ENCODE measurements around the gene KLHDC3. TPM values are rescaled to one million over a fixed set of nuclear protein-coding genes. Genes with fewer than 3 reads are reported as not detected.
"Not testable (repeated sequence)": the region's sequence is repeated elsewhere in the genome, so short reads cannot be mapped to it uniquely, and the experiment has no call there.

Gene KLHDC3
- total and polyA plus RNA-seq, 2 of the 13 experiments (the other 11 are each of a cell fraction or from before 2014, with no cell fraction given): 78.3 to 91.5 TPM

DNA sequence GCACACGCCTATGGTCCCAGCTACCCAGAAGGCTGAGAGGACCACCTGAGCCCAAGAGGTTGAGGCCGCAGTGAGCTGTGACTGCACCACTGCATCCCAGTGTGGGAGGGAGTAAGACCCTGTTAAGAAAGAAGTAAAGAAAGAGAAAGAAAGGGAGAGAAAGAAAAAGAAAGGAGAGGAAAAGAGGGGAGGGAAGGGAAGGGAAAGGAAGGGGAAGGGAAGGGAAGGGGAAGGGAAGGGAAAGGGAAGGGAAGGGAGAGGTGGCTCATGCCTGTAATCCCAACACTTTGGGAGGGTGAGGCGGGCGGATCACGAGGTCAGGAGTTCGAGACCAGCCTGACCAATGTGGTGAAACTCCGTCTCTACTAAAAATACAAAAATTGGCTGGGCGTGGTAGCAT is 27.4 kb downstream of the KLHDC3 start:
- in situ Hi-C loops (cut with HindIII; ENCODE audit: extremely low pct_ligation_motif_present, low pct_unique_long_range_greater_than_20kb); H3K27ac ChIP-seq (ENCODE audit: extremely low read length, insufficient read depth, low read length); H2AFZ ChIP-seq (ENCODE audit: low read length); H3K79me2 ChIP-seq (ENCODE audit: insufficient read depth, low read length); intact Hi-C loops (cut with micrococcal nuclease; ENCODE audit: unreplicated experiment); H3K27me3 ChIP-seq (ENCODE audit: control insufficient read depth in 1 of 2, insufficient read depth in 2 of 2, low read length in 2 of 2); H3K4me2 ChIP-seq (ENCODE audit: low read depth, low read length); H3K4me1 ChIP-seq (ENCODE audit: insufficient read depth, low read length); DNase-seq (ENCODE audit: low spot score); H3K4me3 ChIP-seq (replicated peaks in 1 of 3; ENCODE audit: insufficient read depth in 1 of 3, low read depth in 2 of 3, low read length in 3 of 3); ATAC-seq; H3K9me3 ChIP-seq (ENCODE audit: low read length); CTCF ChIA-PET (ENCODE audit: low intra/inter-chr PET ratio, low total read pairs); FAIRE-seq; BruUV-seq (replicated peaks); H3K9ac ChIP-seq (ENCODE audit: insufficient read depth, low read depth, low read length); H4K20me1 ChIP-seq (ENCODE audit: insufficient read depth, low read length): not testable (repeated sequence)
- WGBS (ENCODE audit: low lambda C conversion rate): 97% methylated on average over 8 of the region's 8 CpGs
- POLR2A ChIA-PET: interaction anchor here (1.4 kb wide), 1 partner anchor 12 kb away, joined by 4 read pairs; the partner anchor contains the start of gene CUL7
- peaks cover 53 to 82% of the 10 kb centered on the region in 2 experiments for H3K36me3 ChIP-seq (replicated peaks in 1 of 2; ENCODE audit: control insufficient read depth in 1 of 2, insufficient read depth in 2 of 2, low read length in 2 of 2)
- TF ChIP-seq HNRNPK (IDR thresholded peaks at IDR 0.05; ENCODE audit: low read depth, low read length, poor library complexity, severe bottlenecking): peak; percentile 15

DNA sequence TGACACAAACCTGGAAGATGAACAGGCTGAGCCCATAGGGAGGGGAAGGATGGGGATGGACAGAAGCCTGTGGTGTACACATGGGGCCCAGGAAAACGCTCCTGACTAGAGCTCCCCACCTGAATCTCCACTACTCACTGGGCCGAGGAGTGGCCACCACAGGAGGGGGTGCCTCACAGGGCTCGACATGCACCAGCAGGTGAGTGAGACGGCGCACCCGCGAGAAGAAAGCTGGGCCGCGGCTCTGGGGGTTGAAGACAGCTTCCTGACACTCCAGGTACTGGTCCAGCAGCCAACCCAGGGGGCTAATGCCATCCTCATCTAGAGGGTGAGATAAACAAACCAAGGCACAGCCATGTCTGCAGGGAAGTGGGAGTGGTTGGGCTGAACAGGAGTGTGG is 29.3 kb downstream of the KLHDC3 start:
- Histone ChIP-seq H3K4me2 (ENCODE audit: low read depth, low read length) (no peak overlapping the region), H3K4me1 (ENCODE audit: insufficient read depth, low read length) (no peaks in the 10 kb centered on the region), H3K36me3 (replicated peaks in 1 of 2; ENCODE audit: control insufficient read depth in 1 of 2, insufficient read depth in 2 of 2, low read length in 2 of 2) (peaks cover 51 to 81% of the 10 kb centered on the region in 2 experiments), H3K27ac (ENCODE audit: extremely low read length, insufficient read depth, low read length) (no peak overlapping the region), H3K9ac (ENCODE audit: insufficient read depth, low read depth, low read length) (no peak overlapping the region), H3K27me3 (ENCODE audit: control insufficient read depth in 1 of 2, insufficient read depth in 2 of 2, low read length in 2 of 2) (no peaks in the 10 kb centered on the region), H3K79me2 (ENCODE audit: insufficient read depth, low read length) (no peaks in the 10 kb centered on the region), H2AFZ (ENCODE audit: low read length) (no peak overlapping the region), H3K4me3 (replicated peaks in 1 of 3; ENCODE audit: insufficient read depth in 1 of 3, low read depth in 2 of 3, low read length in 3 of 3) (no peak overlapping the region), H3K9me3 (ENCODE audit: low read length) (no peaks in the 10 kb centered on the region), H4K20me1 (ENCODE audit: insufficient read depth, low read length) (no peaks in the 10 kb centered on the region)
- BruUV-seq (replicated peaks): no TSS peak
- ChIA-PET POLR2A (interaction anchor here (1.1 kb wide), 1 partner anchor 10 kb away, joined by 4 read pairs; the partner anchor contains the start of gene CUL7), CTCF (ENCODE audit: low intra/inter-chr PET ratio, low total read pairs) (no interaction called here)
- intact Hi-C loops (cut with micrococcal nuclease; ENCODE audit: unreplicated experiment): no loop called here
- in situ Hi-C loops (cut with HindIII; ENCODE audit: extremely low pct_ligation_motif_present, low pct_unique_long_range_greater_than_20kb): no loop called here
- 94% methylated on average over 9 of the region's 9 CpGs for WGBS (ENCODE audit: low lambda C conversion rate)
- FAIRE-seq (no peak), ATAC-seq (no peak), DNase-seq (ENCODE audit: low spot score) (no peak)
- TF ChIP-seq RBFOX2 (IDR thresholded peaks at IDR 0.05; ENCODE audit: low read depth, low read length) (peak; percentile 31; the same call in 1 of the 2 replicates), NFE2 (CRISPR knock-in tag; IDR thresholded peaks at IDR 0.05) (no peak), ZFP90 (CRISPR knock-in tag; IDR thresholded peaks at IDR 0.05; ENCODE audit: borderline replicate concordance) (no peak), KLF16 (CRISPR knock-in tag; IDR thresholded peaks at IDR 0.05) (0 out of 4 replicates have a peak, but pooled peaks of 1 of the 2 experiments have one; percentile 52), AGO2 (optimal IDR thresholded peaks at IDR 0.05; ENCODE audit: low read depth, low read length) (peak; percentile 62), ZBTB3 (CRISPR knock-in tag; IDR thresholded peaks at IDR 0.05; ENCODE audit: borderline replicate concordance, low read depth) (no peak), FOXM1 (CRISPR knock-in tag; IDR thresholded peaks at IDR 0.05) (no peak), PAF1 (CRISPR knock-in tag; IDR thresholded peaks at IDR 0.05) (no peak)
- TF ChIP-seq, protein P1, sequence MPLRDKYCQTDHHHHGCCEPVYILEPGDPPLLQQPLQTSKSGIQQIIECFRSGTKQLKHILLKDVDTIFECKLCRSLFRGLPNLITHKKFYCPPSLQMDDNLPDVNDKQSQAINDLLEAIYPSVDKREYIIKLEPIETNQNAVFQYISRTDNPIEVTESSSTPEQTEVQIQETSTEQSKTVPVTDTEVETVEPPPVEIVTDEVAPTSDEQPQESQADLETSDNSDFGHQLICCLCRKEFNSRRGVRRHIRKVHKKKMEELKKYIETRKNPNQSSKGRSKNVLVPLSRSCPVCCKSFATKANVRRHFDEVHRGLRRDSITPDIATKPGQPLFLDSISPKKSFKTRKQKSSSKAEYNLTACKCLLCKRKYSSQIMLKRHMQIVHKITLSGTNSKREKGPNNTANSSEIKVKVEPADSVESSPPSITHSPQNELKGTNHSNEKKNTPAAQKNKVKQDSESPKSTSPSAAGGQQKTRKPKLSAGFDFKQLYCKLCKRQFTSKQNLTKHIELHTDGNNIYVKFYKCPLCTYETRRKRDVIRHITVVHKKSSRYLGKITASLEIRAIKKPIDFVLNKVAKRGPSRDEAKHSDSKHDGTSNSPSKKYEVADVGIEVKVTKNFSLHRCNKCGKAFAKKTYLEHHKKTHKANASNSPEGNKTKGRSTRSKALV (CRISPR knock-in tag; IDR thresholded peaks at IDR 0.05): no peak
- TF ChIP-seq, protein P2, sequence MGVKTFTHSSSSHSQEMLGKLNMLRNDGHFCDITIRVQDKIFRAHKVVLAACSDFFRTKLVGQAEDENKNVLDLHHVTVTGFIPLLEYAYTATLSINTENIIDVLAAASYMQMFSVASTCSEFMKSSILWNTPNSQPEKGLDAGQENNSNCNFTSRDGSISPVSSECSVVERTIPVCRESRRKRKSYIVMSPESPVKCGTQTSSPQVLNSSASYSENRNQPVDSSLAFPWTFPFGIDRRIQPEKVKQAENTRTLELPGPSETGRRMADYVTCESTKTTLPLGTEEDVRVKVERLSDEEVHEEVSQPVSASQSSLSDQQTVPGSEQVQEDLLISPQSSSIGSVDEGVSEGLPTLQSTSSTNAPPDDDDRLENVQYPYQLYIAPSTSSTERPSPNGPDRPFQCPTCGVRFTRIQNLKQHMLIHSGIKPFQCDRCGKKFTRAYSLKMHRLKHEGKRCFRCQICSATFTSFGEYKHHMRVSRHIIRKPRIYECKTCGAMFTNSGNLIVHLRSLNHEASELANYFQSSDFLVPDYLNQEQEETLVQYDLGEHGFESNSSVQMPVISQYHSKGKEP (CRISPR knock-in tag; IDR thresholded peaks at IDR 0.05): no peak
- TF ChIP-seq, protein P3, sequence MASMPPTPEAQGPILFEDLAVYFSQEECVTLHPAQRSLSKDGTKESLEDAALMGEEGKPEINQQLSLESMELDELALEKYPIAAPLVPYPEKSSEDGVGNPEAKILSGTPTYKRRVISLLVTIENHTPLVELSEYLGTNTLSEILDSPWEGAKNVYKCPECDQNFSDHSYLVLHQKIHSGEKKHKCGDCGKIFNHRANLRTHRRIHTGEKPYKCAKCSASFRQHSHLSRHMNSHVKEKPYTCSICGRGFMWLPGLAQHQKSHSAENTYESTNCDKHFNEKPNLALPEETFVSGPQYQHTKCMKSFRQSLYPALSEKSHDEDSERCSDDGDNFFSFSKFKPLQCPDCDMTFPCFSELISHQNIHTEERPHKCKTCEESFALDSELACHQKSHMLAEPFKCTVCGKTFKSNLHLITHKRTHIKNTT (CRISPR knock-in tag; IDR thresholded peaks at IDR 0.05): no peak
- TF ChIP-seq, protein P4, sequence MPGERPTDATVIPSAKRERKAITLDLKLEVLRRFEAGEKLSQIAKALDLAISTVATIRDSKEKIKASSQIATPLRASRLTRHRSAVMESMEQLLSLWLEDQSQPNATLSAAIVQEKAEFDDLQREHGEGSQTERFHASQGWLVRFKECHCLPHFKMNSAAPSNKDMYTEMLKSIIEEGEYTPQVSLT (CRISPR knock-in tag; IDR thresholded peaks at IDR 0.05; ENCODE audit: borderline replicate concordance, low read depth): no peak
